Muscle of leg (tissue), 11 donors: ENCODE data around the gene CLCA4. TPM values are rescaled to one million over a fixed set of nuclear protein-coding genes. Genes with fewer than 3 reads are reported as not detected.

Experiments
- DNase-seq: peaks from one replicate; pipeline ENCODE4 v3.0.0; 2013
- H3K27ac ChIP-seq: one replicate; pipeline ENCODE4 v1.5.1; 2013; ENCODE audit warnings: mild to moderate bottlenecking, low read length, control low read depth
- H3K27me3 ChIP-seq: one replicate; pipeline ENCODE4 v1.6.1; 2013; ENCODE audit warnings: low read length; ENCODE audit not compliant: control insufficient read depth, insufficient read depth
- H3K36me3 ChIP-seq: one replicate; pipeline ENCODE4 v1.6.1; 2013; ENCODE audit warnings: low read length; ENCODE audit not compliant: control insufficient read depth, insufficient read depth
- H3K4me1 ChIP-seq: one replicate; pipeline ENCODE4 v1.6.1; 2013; ENCODE audit warnings: low read length; ENCODE audit not compliant: control insufficient read depth, insufficient read depth
- H3K4me3 ChIP-seq: one replicate; pipeline ENCODE4 v1.5.1; 2013; ENCODE audit warnings: low read length, control low read depth
- H3K9me3 ChIP-seq: replicated peaks from 2 replicates; pipeline ENCODE4 v1.6.1; 2013; ENCODE audit warnings: low read depth, low read length; ENCODE audit not compliant: control insufficient read depth
- WGBS: methylation state at CpG from one replicate; pipeline ENCODE4 v1.1.5; 2013; ENCODE audit warnings: missing lambda C conversion rate; ENCODE audit not compliant: insufficient coverage; 5-methylcytosine and 5-hydroxymethylcytosine counted together
- polyA plus RNA-seq, 8 donors: library from polyadenylated mRNA; unstranded; fragments of 120-200 nt; gene quantifications; one replicate each; pipeline versions ENCODE4 v1.2.1 to v1.2.3, GENCODE V29; 2013; ENCODE audit warnings: inconsistent platforms in 1 of 8, low replicate concordance in 1 of 8; ENCODE audit not compliant: insufficient read length in 8 of 8, insufficient read depth in 1 of 8
- total RNA-seq: library from RNA; stranded (reverse); fragments of 120-200 nt; gene quantifications from one replicate; pipeline ENCODE4 v1.2.4, GENCODE V29; 2013

CLCA4 gene
- total and polyA plus RNA-seq, 9 donors, result 0.04 to 0.24 TPM; not detected in 7

GRCh38 chr1:86504895-86505563 lies 41.8 kb upstream of the CLCA4 start:
- no peaks in the 10 kb centered on the region for H3K36me3 ChIP-seq
- H3K27me3 ChIP-seq, result peaks cover 2% of the 10 kb centered on the region
- H3K9me3 ChIP-seq, result no peaks in the 10 kb centered on the region
- DNase-seq, result no peak
- no peak overlapping the region for H3K27ac ChIP-seq
- WGBS, result 64% methylated on average over 5 of the region's 9 CpGs
- H3K4me1 ChIP-seq, result no peaks in the 10 kb centered on the region
- no peak overlapping the region for H3K4me3 ChIP-seq

GRCh38 chr1:86505564-86505902 lies 41.3 kb upstream of the CLCA4 start:
- 55% methylated on average over 2 of the region's 4 CpGs for WGBS
- H3K4me3 ChIP-seq, result no peak overlapping the region
- no peaks in the 10 kb centered on the region for H3K9me3 ChIP-seq
- H3K4me1 ChIP-seq, result no peaks in the 10 kb centered on the region
- H3K27me3 ChIP-seq, result peaks cover 2% of the 10 kb centered on the region
- H3K36me3 ChIP-seq, result no peaks in the 10 kb centered on the region
- H3K27ac ChIP-seq, result no peak overlapping the region
- no peak for DNase-seq

GRCh38 chr1:86507935-86508582 lies 38.8 kb upstream of the CLCA4 start:
- peaks cover under 1% of the 10 kb centered on the region for H3K27me3 ChIP-seq
- H3K4me1 ChIP-seq, result no peaks in the 10 kb centered on the region
- H3K36me3 ChIP-seq, result no peaks in the 10 kb centered on the region
- 49% methylated on average over 9 of the region's 13 CpGs for WGBS
- H3K9me3 ChIP-seq, result no peaks in the 10 kb centered on the region
- no peak overlapping the region for H3K4me3 ChIP-seq
- no peak overlapping the region for H3K27ac ChIP-seq
- peak; percentile 51 for DNase-seq

- H3K27me3 ChIP-seq, result no peaks in the 10 kb centered on the region
- H3K9me3 ChIP-seq, result no peaks in the 10 kb centered on the region
- no peaks in the 10 kb centered on the region for H3K36me3 ChIP-seq
- WGBS, result no CpG with 5 or more reads among the region's 2 CpGs
- H3K27ac ChIP-seq, result no peak overlapping the region
- H3K4me3 ChIP-seq, result no peak overlapping the region
- H3K4me1 ChIP-seq, result no peaks in the 10 kb centered on the region
- DNase-seq, result no peak
Observed at GRCh38 chr1:86508583-86508969, 38.3 kb upstream of the CLCA4 start.

- H3K36me3 ChIP-seq, result no peaks in the 10 kb centered on the region
- no peaks in the 10 kb centered on the region for H3K27me3 ChIP-seq
- no peak for DNase-seq
- no peak overlapping the region for H3K27ac ChIP-seq
- no peak overlapping the region for H3K4me3 ChIP-seq
- H3K9me3 ChIP-seq, result no peaks in the 10 kb centered on the region
- no peaks in the 10 kb centered on the region for H3K4me1 ChIP-seq
- WGBS, result 20% methylated on average over 1 of the region's 2 CpGs
Observed at GRCh38 chr1:86515597-86515996, 31.3 kb upstream of the CLCA4 start.

GRCh38 chr1:86516335-86516734 lies 30.5 kb upstream of the CLCA4 start:
- no peak overlapping the region for H3K27ac ChIP-seq
- H3K9me3 ChIP-seq, result no peaks in the 10 kb centered on the region
- no peaks in the 10 kb centered on the region for H3K36me3 ChIP-seq
- no peaks in the 10 kb centered on the region for H3K27me3 ChIP-seq
- H3K4me1 ChIP-seq, result no peaks in the 10 kb centered on the region
- no peak overlapping the region for H3K4me3 ChIP-seq
- WGBS, result no CpG with 5 or more reads among the region's 1 CpG
- no peak for DNase-seq

- no peak overlapping the region for H3K27ac ChIP-seq
- no peaks in the 10 kb centered on the region for H3K36me3 ChIP-seq
- no peaks in the 10 kb centered on the region for H3K9me3 ChIP-seq
- no CpG with 5 or more reads among the region's 1 CpG for WGBS
- no peaks in the 10 kb centered on the region for H3K27me3 ChIP-seq
- H3K4me3 ChIP-seq, result no peak overlapping the region
- H3K4me1 ChIP-seq, result no peaks in the 10 kb centered on the region
- no peak for DNase-seq
Observed at GRCh38 chr1:86517336-86517735, 29.5 kb upstream of the CLCA4 start.

GRCh38 chr1:86520789-86521521 lies 25.9 kb upstream of the CLCA4 start:
- H3K9me3 ChIP-seq, result no peaks in the 10 kb centered on the region
- no peaks in the 10 kb centered on the region for H3K36me3 ChIP-seq
- H3K4me1 ChIP-seq, result no peaks in the 10 kb centered on the region
- H3K27ac ChIP-seq, result no peak overlapping the region
- no CpG with 5 or more reads among the region's 4 CpGs for whole genome bisulfite sequencing
- no peaks in the 10 kb centered on the region for H3K27me3 ChIP-seq
- H3K4me3 ChIP-seq, result no peak overlapping the region
- no peak for DNase-seq

GRCh38 chr1:86521522-86521891 lies 25.4 kb upstream of the CLCA4 start:
- Histone ChIP-seq H3K9me3 (no peaks in the 10 kb centered on the region), H3K4me3 (no peak overlapping the region), H3K4me1 (no peaks in the 10 kb centered on the region), H3K27me3 (no peaks in the 10 kb centered on the region), H3K27ac (no peak overlapping the region), H3K36me3 (no peaks in the 10 kb centered on the region)
- WGBS, result no CpG with 5 or more reads among the region's 2 CpGs
- no peak for DNase-seq

- Histone ChIP-seq H3K27me3 (no peaks in the 10 kb centered on the region), H3K9me3 (no peaks in the 10 kb centered on the region), H3K4me1 (no peaks in the 10 kb centered on the region), H3K27ac (no peak overlapping the region), H3K4me3 (no peak overlapping the region), H3K36me3 (no peaks in the 10 kb centered on the region)
- 39% methylated on average over 3 of the region's 3 CpGs for WGBS
- peak; percentile 84 for DNase-seq
Observed at GRCh38 chr1:86522240-86522639, 24.6 kb upstream of the CLCA4 start.
